Endothelial cell (in vitro differentiated cells): ENCODE results near the gene ARL8B. TPM values are rescaled to one million over a fixed set of nuclear protein-coding genes. Genes with fewer than 3 reads are reported as not detected.
"Not testable (repeated sequence)": the region's sequence is repeated elsewhere in the genome, so short reads cannot be mapped to it uniquely, and the experiment has no call there.

Source experiments
- DNase-seq: peaks from one replicate; pipeline ENCODE4 v3.0.0; 2021; ENCODE audit warnings: low spot score
- H3K27ac Mint-ChIP-seq: one replicate; pipeline ENCODE4 v1.8.0; 2021; ENCODE audit warnings: mixed read lengths, inconsistent platforms; ENCODE audit not compliant: unreplicated experiment
- H3K27me3 Mint-ChIP-seq: one replicate; pipeline ENCODE4 v1.8.0; 2021; ENCODE audit warnings: mild to moderate bottlenecking, moderate library complexity, mixed read lengths, inconsistent platforms; ENCODE audit not compliant: unreplicated experiment
- H3K36me3 Mint-ChIP-seq: one replicate; pipeline ENCODE4 v1.8.0; 2021; ENCODE audit warnings: mild to moderate bottlenecking, low read depth, mixed read lengths, inconsistent platforms; ENCODE audit not compliant: unreplicated experiment
- H3K4me1 Mint-ChIP-seq: one replicate; pipeline ENCODE4 v1.8.0; 2021; ENCODE audit warnings: mild to moderate bottlenecking, mixed read lengths, inconsistent platforms; ENCODE audit not compliant: unreplicated experiment
- H3K4me3 Mint-ChIP-seq: one replicate; pipeline ENCODE4 v1.8.0; 2021; ENCODE audit warnings: mild to moderate bottlenecking, mixed read lengths, inconsistent platforms; ENCODE audit not compliant: unreplicated experiment
- H3K9me3 Mint-ChIP-seq: one replicate; pipeline ENCODE4 v1.8.0; 2021; ENCODE audit warnings: mixed read lengths, inconsistent platforms; ENCODE audit not compliant: unreplicated experiment
- CTCF ChIP-seq: fragments of 200-600 bp; sonication (generic); IDR thresholded peaks from one replicate; pipeline ENCODE4 v1.5.0; 2021; ENCODE audit warnings: antibody characterized with exemption; ENCODE audit not compliant: unreplicated experiment
- total RNA-seq: library from RNA; stranded (reverse); fragmentation: NEBNext Ultra II Directional; extraction: Animal tissue kit (Norgen Biotek cat#: 25700); gene quantifications from one replicate; pipeline ENCODE4 v1.2.1, GENCODE V29; 2021; ENCODE audit not compliant: unreplicated experiment

Gene ARL8B
- total RNA-seq, 1 donor from 2014 or later: 34.4 TPM

GRCh38 chr3:5144316-5144994, 22.4 kb downstream of the ARL8B start:
- no peak overlapping the region for H3K27ac Mint-ChIP-seq
- no peak for DNase-seq
- peaks cover 59% of the 10 kb centered on the region for H3K36me3 Mint-ChIP-seq
- H3K27me3 Mint-ChIP-seq: no peaks in the 10 kb centered on the region
- no peaks in the 10 kb centered on the region for H3K4me1 Mint-ChIP-seq
- TF ChIP-seq CTCF: no peak
- H3K4me3 Mint-ChIP-seq: peak overlapping the region; percentile 57
- H3K9me3 Mint-ChIP-seq: no peaks in the 10 kb centered on the region

GRCh38 chr3:5145120-5145519, 23.0 kb downstream of the ARL8B start:
- no peak overlapping the region for H3K27ac Mint-ChIP-seq
- H3K27me3 Mint-ChIP-seq: no peaks in the 10 kb centered on the region
- no peak overlapping the region for H3K4me3 Mint-ChIP-seq
- no peak for DNase-seq
- H3K4me1 Mint-ChIP-seq: no peaks in the 10 kb centered on the region
- TF ChIP-seq CTCF: no peak
- peaks cover 59% of the 10 kb centered on the region for H3K36me3 Mint-ChIP-seq
- H3K9me3 Mint-ChIP-seq: no peaks in the 10 kb centered on the region

- not testable (repeated sequence) for DNase-seq, H3K4me3 Mint-ChIP-seq, H3K27me3 Mint-ChIP-seq, H3K9me3 Mint-ChIP-seq, H3K4me1 Mint-ChIP-seq, H3K27ac Mint-ChIP-seq
- peaks cover 51% of the 10 kb centered on the region for H3K36me3 Mint-ChIP-seq
Observed at GRCh38 chr3:5147152-5147551, 25.1 kb downstream of the ARL8B start.

GRCh38 chr3:5149306-5149880, 27.3 kb downstream of the ARL8B start:
- Mint-ChIP-seq H3K36me3 (peaks cover 30% of the 10 kb centered on the region), H3K4me1 (no peaks in the 10 kb centered on the region), H3K27me3 (no peaks in the 10 kb centered on the region), H3K9me3 (no peaks in the 10 kb centered on the region), H3K27ac (no peak overlapping the region), H3K4me3 (no peak overlapping the region)
- no peak for TF ChIP-seq CTCF
- no peak for DNase-seq

- H3K36me3 Mint-ChIP-seq: peaks cover 10% of the 10 kb centered on the region
- H3K4me3 Mint-ChIP-seq: no peak overlapping the region
- H3K27ac Mint-ChIP-seq: no peak overlapping the region
- no peak for DNase-seq
- H3K9me3 Mint-ChIP-seq: no peaks in the 10 kb centered on the region
- H3K4me1 Mint-ChIP-seq: no peaks in the 10 kb centered on the region
- H3K27me3 Mint-ChIP-seq: no peaks in the 10 kb centered on the region
- TF ChIP-seq CTCF: no peak
Observed at GRCh38 chr3:5151586-5151985, 29.5 kb downstream of the ARL8B start.
